ENCODE data around the gene FZD8.
"Not testable (repeated sequence)": the region's sequence is repeated elsewhere in the genome, so short reads cannot be mapped to it uniquely, and the experiment has no call there.

FZD8 gene

GRCh38 chr10:35642035-35642792 lies at the start of gene FZD8:
FZD8 (minus strand) TSS chr10:35642296; CDS start chr10:35641429, 867 bp downstream.
- peak; percentile 55 to 71 for DNase-seq (ENCODE audit: low read depth in 2 of 2)

- DNase-seq (ENCODE audit: low read depth in 2 of 2): no peak
Measured at GRCh38 chr10:35691522-35692236, 49.6 kb upstream of the FZD8 start.

GRCh38 chr10:35690534-35690933 lies 48.4 kb upstream of the FZD8 start:
- DNase-seq (ENCODE audit: low read depth in 2 of 2): no peak

- DNase-seq (ENCODE audit: low read depth in 2 of 2): not testable (repeated sequence)
Measured at GRCh38 chr10:35685858-35686257, 43.8 kb upstream of the FZD8 start.

DNA sequence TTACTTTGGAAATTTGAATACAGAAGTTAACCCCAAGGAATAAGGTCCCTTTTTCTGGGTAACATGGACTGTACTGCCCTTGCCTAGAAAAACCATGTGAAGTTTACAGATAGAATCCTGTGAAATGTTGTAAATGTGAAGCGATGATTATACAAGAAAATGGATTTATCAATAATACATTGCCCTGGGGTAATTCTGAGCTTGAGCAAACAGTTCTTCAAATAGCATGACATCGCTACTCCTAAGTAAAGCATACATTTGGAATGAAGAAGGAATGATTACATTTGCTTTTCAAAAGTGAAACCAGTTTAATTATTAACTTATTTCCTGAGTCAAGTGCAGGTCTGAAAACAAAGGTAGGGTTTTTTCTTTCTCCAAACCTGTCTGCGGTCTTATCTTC lies 43.3 kb upstream of the FZD8 start:
- no peak for DNase-seq (ENCODE audit: low read depth in 2 of 2)

- DNase-seq (ENCODE audit: low read depth in 2 of 2): no peak
Measured at GRCh38 chr10:35684586-35684985, 42.5 kb upstream of the FZD8 start.

DNA sequence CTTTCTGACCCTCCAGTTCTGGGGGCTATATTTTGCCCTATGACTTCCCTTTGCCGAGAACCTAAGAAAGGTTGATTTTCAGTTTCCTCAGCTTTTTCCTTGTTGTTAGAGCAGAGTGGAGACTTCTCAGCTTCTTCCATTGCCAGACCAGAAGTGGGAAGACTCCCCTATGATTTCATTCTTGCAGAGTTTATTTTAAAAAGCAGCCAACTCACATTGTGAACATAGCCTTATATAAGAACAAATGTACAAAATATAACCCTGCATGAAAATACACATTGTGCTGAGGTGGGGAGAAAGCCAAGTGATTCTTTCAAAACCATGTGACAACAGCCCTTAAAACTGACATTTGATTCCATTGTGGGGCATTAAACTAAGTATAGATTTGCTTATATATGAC lies 33.8 kb upstream of the FZD8 start:
- no peak for DNase-seq (ENCODE audit: low read depth in 2 of 2)

GRCh38 chr10:35674843-35675242 lies 32.7 kb upstream of the FZD8 start:
- no peak for DNase-seq (ENCODE audit: low read depth in 2 of 2)

- no peak for DNase-seq (ENCODE audit: low read depth in 2 of 2)
Measured at GRCh38 chr10:35668865-35669650, 27.0 kb upstream of the FZD8 start.

DNA sequence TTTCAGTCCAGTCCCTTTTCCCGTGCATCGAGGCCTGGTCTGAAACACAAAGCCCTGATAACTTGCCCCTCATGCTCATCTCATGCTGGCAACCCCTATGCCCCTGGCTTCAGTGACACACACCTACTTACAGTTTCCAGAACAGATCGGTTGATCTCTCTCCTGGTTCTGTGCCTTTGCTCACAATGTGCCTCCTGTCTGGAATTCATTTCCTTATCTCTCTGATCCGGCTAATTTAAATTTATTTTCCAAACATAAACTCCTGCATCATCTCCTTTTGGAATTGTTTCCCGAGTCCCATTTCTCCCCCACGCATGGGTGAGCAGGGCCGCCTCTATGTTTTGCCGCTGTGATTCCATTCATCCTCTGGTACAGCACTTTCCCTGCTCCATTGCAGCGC lies 25.9 kb upstream of the FZD8 start:
- no peak for DNase-seq (ENCODE audit: low read depth in 2 of 2)

DNA sequence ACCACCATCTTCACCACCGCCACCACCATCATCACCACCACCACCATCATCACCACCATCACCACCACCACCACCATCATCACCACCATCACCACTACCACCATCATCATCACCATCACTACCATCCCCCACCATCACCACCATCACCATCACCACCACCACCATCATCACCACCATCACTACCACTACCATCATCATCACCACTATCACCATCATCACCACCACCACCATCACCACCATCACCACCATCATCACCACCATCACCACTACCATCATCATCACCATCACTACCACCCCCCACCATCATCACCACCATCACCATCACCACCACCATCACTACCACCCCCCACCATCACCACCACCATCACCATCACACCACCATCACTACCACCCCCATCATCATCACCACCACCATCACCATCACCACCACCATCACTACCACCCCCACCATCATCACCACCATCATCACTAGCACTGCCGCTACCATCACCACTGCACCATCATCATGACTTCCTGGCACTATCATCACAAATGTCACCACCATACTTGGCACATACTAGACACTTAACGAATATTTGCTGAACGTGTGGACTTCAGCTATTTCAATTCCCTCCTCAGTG lies 25.3 kb upstream of the FZD8 start:
- DNase-seq (ENCODE audit: low read depth in 2 of 2): no peak

- DNase-seq (ENCODE audit: low read depth in 2 of 2): no peak
Measured at GRCh38 chr10:35661236-35661635, 19.1 kb upstream of the FZD8 start.

DNA sequence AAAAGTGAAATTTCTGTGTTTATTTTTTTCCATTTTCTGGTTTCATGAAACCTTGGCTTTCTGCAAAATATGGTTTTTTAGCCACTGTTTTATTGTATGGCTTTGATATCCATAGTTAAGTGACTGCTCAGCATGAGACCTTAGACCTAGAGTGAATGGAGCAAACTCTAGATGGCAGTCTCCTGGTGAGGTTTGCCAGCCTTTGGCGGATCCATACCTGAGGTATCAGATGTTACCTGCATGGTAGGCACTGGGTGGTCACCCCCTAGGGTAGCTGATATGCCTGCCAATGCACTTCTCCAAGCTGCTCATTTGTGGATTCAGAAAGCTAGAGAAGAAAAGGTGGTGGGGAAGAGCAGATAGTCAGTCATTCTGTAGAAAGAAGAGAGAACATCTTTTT lies 17.4 kb upstream of the FZD8 start:
- DNase-seq (ENCODE audit: low read depth in 2 of 2): no peak

DNA sequence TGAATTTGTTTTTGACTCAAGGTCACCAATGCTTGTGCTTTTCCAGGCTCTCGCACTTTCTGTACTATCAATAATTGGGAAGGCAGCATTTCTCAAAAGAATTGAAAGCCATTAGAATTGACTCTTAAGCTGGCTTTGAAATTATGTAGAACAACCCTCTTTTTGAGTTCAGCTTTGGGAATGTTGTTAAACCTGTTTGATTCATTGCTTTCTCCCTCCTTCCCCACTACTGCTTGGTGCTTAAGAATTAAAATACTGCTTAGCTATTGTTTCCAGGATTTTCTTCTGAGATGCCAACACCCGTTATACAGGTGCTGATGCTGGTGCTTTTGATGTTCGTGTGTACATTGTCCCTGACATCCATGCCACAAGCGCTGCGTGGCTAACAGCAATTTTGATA lies 15.5 kb upstream of the FZD8 start:
- DNase-seq (ENCODE audit: low read depth in 2 of 2): no peak

GRCh38 chr10:35652824-35653223 lies 10.7 kb upstream of the FZD8 start:
- no peak for DNase-seq (ENCODE audit: low read depth in 2 of 2)

- no peak for DNase-seq (ENCODE audit: low read depth in 2 of 2)
Measured at GRCh38 chr10:35650894-35651293, 8.8 kb upstream of the FZD8 start.

DNA sequence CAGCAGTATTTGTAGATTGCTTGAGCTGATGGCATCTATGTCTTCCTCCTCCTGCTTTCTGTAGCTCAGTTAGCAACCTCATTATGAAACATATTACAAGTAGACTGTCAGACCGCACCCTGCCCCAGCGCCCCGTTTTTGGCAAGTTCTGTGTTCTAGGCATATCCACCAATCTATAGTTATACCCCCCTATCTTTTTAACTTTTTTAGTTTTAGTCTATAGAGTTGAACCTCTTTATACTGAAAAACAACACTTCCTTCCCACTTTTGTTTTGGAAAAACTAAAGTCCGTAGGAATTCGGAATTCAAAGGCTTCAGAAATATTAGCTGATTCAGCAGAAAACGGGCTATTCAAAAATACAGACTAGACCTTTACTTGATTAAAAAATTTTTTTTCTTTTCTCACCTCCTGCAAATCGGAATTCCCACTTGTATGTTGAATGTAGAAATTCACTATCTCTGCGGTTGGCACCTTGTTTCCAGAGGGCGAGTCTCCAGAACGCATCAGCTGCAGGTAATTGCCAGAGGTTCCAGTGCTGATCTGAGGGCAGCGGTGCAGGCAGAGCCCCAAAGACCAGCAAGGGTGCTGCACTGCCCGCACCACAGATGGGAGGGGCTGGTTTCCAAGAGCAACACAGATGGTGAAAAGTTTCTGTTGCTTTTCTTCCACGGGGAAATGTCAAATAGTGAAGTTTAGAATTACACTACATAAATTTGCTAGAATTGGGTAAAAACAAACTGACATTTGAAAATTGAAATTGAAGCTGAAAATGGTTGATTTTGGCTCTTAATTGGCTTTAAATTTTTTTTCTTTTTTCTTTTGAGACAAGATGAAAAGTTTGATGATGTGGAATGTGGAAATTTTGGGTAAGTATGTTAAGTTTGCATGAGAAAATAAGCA lies 2.2 kb upstream of the FZD8 start:
- no peak for DNase-seq (ENCODE audit: low read depth in 2 of 2)

GRCh38 chr10:35643151-35644049 lies 1.3 kb upstream of the FZD8 start:
- no peak for DNase-seq (ENCODE audit: low read depth in 2 of 2)

GRCh38 chr10:35642793-35643114 lies 658 bp upstream of the FZD8 start:
- DNase-seq (ENCODE audit: low read depth in 2 of 2): no peak

DNA sequence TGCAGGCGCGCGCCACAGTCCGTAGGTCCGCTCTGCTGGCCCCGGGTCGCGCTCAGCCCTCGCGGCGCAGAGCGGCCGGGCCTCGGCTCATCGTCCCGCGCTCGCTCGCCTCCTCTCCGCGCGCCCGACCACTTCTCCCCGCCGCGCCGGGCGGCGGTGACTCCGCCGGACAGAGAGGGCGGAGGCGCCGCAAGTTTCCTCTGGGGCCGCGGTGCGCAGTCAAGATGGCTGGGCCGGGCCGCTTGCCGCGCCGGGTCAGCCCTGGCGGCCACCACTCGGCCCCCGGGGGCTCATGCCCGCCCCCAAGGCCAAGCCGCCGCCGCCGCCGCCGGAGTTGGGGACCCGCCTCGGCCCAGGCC lies 441 bp downstream of the FZD8 start:
- no peak for DNase-seq (ENCODE audit: low read depth in 2 of 2)
